Hematopoietic multipotent progenitor cell treated with erythropoietin and hydrocortisone succinate and interleukin-3 and kit ligand, for 4 days (in vitro differentiated cells): ENCODE measurements around the gene KIF7.

Experiments used
- DNase-seq: peaks from one replicate; pipeline ENCODE4 v3.0.0-alpha.2; 2015

The KIF7 gene

DNA sequence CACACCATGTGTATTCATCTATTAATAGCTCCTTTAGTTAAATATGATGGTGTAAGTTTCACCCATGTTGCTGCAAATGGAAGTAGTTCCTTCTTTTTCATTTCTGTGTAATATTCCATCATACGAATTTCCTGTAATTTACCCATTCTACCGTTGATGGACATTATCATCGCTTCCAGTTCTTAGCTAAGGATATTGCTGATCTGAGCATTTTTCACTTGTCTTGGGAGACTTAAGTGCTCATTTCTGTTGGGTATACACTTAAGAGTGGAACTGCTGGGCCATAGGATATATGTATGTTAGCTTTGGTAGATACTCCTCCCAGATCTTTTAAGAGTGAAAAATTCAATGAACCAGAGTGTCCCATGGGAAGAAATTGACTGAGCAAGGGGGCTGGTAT lies 12.9 kb upstream of the KIF7 start:
- no peak for DNase-seq

GRCh38 chr15:89667706-89667960 lies 12.4 kb upstream of the KIF7 start:
- DNase-seq = no peak

DNA sequence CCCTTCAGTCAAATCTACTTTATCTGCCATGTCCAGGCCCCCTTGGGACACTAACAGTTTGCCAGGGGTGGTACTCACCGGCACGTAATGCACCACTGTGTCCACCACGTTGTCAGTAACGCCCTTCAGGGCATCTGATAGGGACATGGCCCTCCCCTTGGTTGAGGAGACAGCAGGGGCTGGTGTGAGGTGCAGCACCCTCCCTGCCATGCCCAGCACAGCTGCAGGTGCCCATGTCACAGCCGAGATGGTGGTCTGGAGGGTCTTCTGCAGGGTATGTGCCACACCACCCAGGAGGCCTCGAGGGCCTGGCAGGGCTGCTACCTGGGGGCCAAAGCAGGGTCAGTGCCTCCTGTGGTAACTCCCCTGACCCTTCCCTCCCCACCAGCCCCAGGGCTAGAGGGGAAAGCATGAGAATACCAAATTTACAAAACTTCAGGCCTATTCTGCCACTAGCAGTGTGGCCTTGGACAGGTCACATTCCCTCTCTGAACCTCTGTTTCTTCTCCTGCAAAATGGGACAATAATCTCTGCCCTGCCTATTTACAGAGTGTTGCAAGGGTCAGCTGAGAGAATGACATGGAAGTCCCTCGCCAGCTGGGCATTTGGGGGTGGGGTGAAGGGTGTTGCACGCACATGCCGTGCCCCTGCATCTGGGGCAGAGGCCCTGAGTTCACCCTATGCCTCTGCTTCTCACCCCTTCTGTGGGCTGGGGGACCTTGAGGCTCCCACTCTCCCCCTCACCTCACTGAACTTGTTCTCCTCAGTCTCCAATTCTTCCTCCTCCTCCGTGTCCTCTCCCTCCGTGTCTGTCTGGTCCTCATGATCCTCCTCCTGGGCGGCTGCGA lies 11.8 kb upstream of the KIF7 start:
- DNase-seq = peak; percentile 33

DNA sequence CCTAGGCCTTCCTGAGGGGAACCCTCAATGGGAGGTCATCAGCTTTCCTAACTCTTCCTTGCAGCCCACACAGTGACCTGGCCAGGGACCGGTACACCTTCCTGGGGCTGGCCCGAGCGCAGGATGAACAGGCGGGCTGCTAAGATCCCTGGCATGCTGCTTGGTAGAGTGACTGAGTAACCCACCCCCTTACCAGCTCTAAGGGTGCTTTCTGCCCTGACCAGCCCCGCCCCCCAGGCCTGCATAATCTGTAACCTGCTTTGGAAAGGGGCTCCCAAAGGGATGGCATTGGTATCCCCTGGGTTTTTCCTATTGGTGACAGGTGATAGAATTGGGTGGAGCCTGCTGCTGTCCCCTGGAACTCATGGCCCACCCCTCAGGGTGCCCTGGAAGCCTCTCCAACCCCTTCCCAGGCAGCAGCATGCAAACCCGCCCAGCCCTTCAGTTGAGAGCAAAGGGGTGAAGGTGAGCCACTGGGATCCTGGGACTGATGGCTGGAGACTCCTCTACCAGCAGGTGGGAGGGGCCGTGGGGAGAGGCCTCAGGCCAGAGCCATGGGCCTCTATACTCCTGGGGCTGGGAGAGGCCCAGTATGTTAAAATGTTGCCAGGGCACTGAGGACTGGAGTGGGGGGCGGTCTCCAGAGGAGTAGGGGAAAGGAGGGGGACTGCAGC lies 11.1 kb upstream of the KIF7 start:
- DNase-seq = peak; percentile 18

DNA sequence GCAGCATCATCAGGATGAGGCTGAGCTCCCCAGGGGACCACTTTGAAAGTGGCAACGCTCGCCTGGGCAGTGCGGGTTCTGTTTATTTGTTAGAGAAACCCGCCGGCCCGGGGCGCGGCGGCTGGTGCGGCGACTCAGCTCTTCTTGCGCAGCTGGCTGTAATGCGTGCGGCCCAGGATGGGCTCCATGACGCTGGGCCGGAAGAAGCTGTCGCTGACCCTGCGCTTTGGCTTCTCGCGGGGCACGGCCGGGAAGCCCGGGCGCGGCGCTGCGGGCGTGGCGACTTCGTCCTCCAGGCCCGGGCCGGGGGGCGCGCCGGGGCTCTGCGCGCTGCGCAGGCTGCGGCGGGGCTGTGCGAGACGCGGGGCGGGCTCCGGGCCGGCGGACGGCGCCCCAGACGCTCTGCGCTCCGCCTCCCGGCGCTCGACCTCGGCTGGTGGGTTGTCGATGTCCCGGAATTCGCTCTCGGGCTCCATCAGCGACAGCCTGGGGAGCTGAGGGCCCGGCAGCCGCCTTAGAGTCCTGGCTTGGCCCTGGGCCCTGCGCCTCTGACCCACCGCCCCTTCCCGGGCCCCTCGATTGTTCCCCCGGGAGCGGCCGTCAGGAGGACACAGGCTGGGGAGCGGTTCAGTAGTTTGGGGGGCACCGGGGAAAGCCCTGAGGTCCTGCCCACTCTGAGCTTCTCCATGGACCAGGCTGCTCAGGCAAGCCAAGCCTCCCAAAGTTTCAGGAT lies 10.3 kb upstream of the KIF7 start:
- DNase-seq = peak; percentile 68

DNA sequence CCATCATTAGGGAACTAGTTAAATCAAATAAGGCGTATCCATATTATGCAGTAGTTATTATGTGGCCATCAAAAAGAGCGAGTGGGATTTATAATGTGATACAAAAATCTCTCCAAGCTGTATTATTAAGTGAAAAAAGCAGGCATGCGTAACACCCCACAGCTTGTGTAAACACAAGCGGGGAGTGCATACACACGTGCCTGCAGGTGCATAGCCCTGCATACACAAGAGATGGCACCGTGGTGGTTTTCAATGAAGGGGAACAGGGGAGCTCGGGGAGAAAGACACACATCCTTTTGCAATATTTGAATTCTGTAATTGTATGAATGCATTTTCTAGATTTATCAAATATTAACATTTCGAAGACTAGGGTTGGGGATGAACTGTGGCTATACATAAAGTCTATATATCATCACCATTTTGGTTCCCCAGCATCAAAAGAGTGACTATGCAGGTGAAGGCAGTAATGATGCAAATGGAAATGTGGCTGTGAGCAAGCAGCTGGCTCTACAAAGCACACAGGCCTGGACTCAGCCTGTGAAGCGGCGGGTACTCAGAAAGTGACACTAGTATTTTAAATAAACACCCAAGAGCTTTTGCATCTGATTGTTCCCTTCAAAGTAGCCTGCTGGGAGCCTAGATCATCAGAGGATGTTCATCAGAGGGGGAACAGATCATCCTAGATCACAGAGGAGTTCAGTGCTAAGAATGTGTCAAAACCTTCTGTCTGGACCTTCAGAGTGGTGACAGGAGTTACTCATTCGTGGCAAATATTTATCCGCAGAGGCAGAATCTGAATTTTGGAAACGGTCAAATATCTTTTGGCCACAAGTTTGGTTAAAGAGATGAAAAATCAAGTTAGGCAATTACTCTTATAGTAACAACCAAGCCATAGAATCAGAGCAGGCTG lies 9.4 kb upstream of the KIF7 start:
- no peak for DNase-seq

GRCh38 chr15:89662893-89663626 lies 7.8 kb upstream of the KIF7 start:
- peak; percentile 64 for DNase-seq

GRCh38 chr15:89660556-89660955 lies 5.3 kb upstream of the KIF7 start:
- DNase-seq = no peak

DNA sequence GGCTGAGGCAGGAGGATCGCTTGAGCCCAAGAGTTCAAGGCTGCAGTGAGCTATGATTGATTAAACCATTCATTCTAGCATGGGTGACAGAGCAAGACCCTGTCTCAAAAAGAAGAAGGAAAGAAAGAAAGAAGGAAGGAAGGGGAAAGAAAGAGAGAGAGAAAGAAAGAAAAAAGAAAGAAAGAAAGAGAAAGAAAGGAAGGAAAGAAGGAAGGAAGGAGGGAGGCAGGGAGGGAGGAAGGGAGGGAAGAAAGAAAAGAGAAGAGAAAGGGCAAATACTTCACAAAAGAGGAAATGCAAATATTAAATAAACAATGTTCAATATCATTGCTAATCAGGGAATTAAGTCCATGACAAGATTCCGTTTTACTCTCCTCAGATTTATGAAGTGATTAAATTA lies 4.0 kb upstream of the KIF7 start:
- DNase-seq = no peak

DNA sequence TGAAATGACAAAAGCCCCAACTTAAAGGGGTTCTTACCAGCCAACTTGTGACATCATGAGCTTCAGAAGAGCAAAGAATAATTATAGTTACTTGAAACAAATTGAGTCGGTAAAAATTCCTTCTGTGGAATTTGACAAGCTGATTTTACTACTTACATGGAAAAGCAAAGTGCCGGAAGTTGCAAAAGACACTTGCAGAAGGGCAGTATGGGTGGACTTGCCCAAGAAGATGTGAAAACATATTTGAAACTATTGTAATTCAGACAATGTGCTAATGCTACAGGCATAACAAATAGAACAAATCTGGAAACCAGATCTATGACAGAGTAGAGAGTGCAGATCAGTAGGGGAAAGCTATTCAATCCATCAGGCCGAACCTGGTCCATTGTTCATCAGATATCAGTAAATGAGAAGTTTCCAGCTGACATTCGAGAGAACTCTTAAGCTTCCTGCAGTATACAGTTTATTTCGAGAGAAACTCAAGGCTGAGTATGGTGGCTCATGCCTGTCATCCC lies 2.5 kb upstream of the KIF7 start:
- DNase-seq = no peak

- peak; percentile 53 for DNase-seq
These were observed 999 bp upstream of the KIF7 start for GRCh38 chr15:89656116-89656815.

DNA sequence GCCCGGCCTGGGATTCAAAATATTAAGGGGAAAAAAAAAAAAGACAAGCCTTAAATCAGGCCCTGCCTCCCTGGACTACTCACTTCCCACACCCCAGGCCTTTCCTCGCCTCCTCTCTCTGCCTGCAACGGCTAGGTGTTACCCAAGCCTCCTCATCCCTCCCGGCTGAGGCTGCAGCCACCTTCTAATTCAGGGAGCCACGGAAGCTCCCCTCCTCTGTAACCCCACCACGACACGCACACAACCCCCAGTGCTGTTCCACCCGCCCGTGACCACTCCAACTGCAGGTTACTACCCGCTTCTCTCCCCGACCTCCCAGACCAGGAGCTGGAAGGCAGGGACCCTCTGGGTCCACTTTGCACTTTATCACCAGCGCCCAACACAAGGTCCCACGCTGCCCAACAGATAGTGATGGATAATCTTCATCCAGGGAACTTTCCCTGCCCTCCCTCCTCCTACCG lies 936 bp downstream of the KIF7 start:
- DNase-seq = no peak

DNA sequence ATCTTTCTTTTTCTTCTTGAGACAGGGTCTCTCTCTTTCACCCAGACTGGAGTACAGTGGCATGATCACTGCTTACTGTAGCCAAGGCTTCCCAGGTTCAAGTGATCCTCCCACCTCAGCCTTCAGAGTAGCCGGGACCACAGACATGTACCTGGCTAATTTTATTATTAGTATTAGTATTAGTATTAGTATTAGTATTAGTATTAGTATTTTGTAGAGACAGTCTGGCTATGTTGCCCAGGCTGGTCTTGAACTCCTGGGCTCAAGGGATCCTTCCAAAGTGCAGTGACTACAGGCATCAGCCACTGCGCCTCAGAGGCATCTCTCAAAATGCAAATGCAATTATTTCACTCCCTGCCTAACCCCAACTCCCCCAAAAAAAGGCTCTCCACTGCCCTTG lies 1.7 kb downstream of the KIF7 start:
- no peak for DNase-seq

DNA sequence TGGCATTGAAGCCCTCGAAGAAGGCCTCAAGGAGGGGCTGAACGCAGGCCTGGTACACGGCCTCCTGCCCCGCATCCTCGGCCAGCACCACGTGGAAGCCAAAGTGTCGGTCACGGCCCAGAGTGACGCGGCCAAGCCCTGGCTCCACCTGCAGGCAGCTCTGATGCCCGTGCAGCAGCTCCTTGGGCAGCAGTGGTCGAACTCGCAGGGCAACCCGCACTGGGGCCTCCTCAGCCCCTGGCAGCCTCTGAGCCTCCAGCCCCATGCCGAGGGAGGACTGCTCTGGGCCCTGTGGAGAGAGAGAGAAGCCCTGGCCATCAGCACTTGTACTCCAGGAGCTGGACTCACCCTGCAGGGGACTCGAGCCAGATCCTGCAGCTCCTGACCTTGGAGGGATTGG lies 2.6 kb downstream of the KIF7 start:
- no peak for DNase-seq

GRCh38 chr15:89652131-89652530 lies 3.1 kb downstream of the KIF7 start:
- no peak for DNase-seq

DNA sequence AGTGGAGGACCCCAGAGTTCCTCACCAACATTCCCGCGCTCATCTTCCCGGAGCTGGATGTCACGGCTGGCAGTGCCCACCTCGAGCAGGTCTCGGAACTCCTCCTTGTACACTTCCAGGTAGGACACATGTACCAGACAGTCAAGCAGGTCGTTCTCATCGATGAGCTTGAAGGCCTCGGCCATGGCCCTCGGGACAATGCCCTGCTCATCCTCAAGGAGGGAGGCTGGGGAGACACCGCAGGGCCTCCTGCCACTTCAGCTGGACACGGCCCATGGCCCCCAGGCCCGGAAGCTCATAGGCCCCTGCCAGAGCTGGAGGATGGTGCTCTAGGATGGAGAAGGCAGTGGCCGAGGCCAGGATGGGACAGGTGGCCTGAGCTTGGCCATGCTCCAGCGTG lies 5.6 kb downstream of the KIF7 start:
- DNase-seq = no peak

GRCh38 chr15:89649013-89649625 lies 6.1 kb downstream of the KIF7 start:
- no peak for DNase-seq

- no peak for DNase-seq
These were observed 6.9 kb downstream of the KIF7 start for GRCh38 chr15:89648106-89649012.

DNA sequence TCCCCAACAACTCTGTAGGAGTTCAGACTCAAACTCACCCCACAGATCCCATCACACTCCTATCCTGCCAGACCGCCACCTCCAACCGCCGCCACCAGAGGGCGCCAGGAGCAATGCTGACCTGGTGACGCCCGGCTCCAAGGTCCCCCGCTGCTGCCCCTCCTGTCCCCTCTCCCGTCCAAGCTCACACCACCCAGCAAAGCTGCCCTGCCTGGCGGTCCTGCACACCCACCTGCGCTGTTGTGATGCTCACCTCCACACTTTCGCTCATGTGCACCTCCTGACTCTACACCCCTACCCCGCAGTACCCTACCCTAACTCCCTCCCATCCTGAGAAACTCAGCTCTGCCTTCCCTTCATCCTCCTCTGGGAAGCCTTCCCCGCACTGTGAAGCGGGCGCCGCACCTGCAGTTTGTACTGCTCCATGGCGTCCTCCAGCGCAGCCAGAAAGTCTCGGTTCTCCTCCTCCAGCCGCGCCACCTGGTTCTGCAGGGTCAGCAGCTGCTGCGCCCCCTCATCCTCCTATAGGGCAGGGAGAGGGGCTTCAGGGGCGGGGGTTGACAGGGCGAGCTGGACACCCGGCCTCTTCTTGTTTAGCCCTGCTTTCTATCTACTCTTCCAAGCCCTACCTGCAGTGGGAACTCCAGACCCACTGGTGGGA lies 7.9 kb downstream of the KIF7 start:
- DNase-seq = peak; percentile 80
